Measurements from ENCODE around the gene TMEM225. TPM values are rescaled to one million over a fixed set of nuclear protein-coding genes. Genes with fewer than 3 reads are reported as not detected.

The TMEM225 gene, protein sequence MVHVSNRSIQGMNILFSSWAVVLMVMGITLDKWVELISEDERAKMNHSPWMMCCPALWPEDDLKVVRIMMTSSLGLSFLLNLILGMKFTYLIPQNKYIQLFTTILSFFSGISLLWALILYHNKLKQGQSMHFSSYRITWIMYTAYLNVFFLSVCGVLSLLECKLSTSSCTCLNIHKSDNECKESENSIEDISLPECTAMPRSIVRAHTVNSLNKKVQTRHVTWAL
- total RNA-seq (2022) (not detected in 2 replicates), Bru-seq, nascent RNA (not detected), BruChase-seq, experiment 1, labeled RNA remaining after a 6-hour chase (not detected), BruChase-seq, experiment 2, labeled RNA remaining after a 2-hour chase (not detected)
- long read RNA-seq: 0 reads

DNA sequence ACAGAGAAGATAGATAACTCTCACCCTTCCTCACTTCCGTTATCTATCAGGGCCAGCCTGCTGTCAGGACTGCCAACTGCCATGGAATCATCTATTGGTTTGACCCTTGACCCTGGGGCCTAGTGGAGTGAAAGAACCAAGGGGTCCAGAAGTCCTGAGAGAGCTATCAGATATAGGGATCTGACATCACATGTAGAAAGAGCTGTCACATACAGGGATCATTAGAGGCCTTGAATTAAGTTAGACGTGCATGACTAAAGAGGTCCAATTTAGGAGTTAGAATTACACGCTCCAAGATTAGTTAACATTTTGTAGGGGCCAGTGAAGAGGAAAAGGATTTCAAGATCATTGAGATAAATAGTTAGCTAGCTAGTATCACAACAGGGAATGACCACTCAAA lies at the start of gene TMEM225:
TMEM225 (minus strand) TSS at position 101 of the 400 bp plus-strand sequence. CDS start 245 bp downstream, outside the sequence.
- BruUV-seq (replicated peaks): no TSS peak

DNA sequence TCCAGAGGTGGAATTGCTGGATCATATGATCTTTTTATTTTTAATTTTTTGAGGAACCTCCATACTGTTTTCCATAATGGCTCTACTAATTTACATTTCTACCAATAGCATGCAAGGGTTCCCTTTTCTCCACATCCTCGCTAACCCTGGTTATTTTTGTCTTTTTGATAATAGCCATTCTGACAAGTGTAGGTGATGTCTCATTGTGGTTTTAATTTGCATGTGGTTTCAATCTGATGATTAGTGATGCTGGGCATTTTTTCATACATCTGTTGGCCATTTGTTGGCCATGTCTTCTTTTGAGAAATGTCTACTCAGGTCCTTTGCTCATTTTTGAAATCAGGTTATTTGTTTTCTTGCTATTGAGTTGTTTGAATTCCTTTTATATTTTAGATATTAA lies 38.6 kb upstream of the TMEM225 start:
- no TSS peak for BruUV-seq (replicated peaks)
- CTCF ChIA-PET: no interaction called here
- no peak overlapping the region for H3K4me3 Mint-ChIP-seq (ENCODE audit: unreplicated experiment)

More for the DNA sequence above, at the start of gene TMEM225:
- H3K27ac Mint-ChIP-seq (ENCODE audit: low read depth, unreplicated experiment): no peak within 1 kb of the TSS
- H3K4me3 Mint-ChIP-seq (ENCODE audit: unreplicated experiment): no peak within 1 kb of the TSS
- no peaks in the 10 kb centered on the region for H3K36me3 Mint-ChIP-seq (ENCODE audit: insufficient read depth, unreplicated experiment)
- ChIA-PET POLR2A (no interaction called here), CTCF (no interaction called here)
- H3K4me1 Mint-ChIP-seq (ENCODE audit: insufficient read depth, unreplicated experiment): no peaks in the 10 kb centered on the region
- intact Hi-C loops (cut with micrococcal nuclease): no loop called here
- H3K9me3 Mint-ChIP-seq (ENCODE audit: unreplicated experiment): peaks cover 5% of the 10 kb centered on the region
- TF ChIP-seq, protein P1, sequence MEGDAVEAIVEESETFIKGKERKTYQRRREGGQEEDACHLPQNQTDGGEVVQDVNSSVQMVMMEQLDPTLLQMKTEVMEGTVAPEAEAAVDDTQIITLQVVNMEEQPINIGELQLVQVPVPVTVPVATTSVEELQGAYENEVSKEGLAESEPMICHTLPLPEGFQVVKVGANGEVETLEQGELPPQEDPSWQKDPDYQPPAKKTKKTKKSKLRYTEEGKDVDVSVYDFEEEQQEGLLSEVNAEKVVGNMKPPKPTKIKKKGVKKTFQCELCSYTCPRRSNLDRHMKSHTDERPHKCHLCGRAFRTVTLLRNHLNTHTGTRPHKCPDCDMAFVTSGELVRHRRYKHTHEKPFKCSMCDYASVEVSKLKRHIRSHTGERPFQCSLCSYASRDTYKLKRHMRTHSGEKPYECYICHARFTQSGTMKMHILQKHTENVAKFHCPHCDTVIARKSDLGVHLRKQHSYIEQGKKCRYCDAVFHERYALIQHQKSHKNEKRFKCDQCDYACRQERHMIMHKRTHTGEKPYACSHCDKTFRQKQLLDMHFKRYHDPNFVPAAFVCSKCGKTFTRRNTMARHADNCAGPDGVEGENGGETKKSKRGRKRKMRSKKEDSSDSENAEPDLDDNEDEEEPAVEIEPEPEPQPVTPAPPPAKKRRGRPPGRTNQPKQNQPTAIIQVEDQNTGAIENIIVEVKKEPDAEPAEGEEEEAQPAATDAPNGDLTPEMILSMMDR (IDR thresholded peaks at IDR 0.05; ENCODE audit: unreplicated experiment): no peak
- no peaks in the 10 kb centered on the region for H3K27me3 Mint-ChIP-seq (ENCODE audit: insufficient read depth, unreplicated experiment)
- no peak for DNase-seq (ENCODE audit: unreplicated experiment)

GRCh38 chr11:123920943-123921342 lies 35.5 kb upstream of the TMEM225 start:
- H3K36me3 Mint-ChIP-seq (ENCODE audit: insufficient read depth, unreplicated experiment): no peaks in the 10 kb centered on the region
- H3K9me3 Mint-ChIP-seq (ENCODE audit: unreplicated experiment): no peaks in the 10 kb centered on the region
- H3K4me3 Mint-ChIP-seq (ENCODE audit: unreplicated experiment): no peak overlapping the region
- no TSS peak for BruUV-seq (replicated peaks)
- no peak overlapping the region for H3K27ac Mint-ChIP-seq (ENCODE audit: low read depth, unreplicated experiment)
- TF ChIP-seq, protein P1 (IDR thresholded peaks at IDR 0.05; ENCODE audit: unreplicated experiment): no peak
- intact Hi-C loops (cut with micrococcal nuclease): no loop called here
- POLR2A ChIA-PET: no interaction called here
- DNase-seq (ENCODE audit: unreplicated experiment): no peak
- no peaks in the 10 kb centered on the region for H3K27me3 Mint-ChIP-seq (ENCODE audit: insufficient read depth, unreplicated experiment)
- CTCF ChIA-PET: no interaction called here
- H3K4me1 Mint-ChIP-seq (ENCODE audit: insufficient read depth, unreplicated experiment): no peaks in the 10 kb centered on the region

More for the DNA sequence above, 38.6 kb upstream of the TMEM225 start:
- Mint-ChIP-seq H3K27ac (ENCODE audit: low read depth, unreplicated experiment) (no peak overlapping the region), H3K36me3 (ENCODE audit: insufficient read depth, unreplicated experiment) (no peaks in the 10 kb centered on the region), H3K27me3 (ENCODE audit: insufficient read depth, unreplicated experiment) (no peaks in the 10 kb centered on the region), H3K9me3 (ENCODE audit: unreplicated experiment) (no peaks in the 10 kb centered on the region), H3K4me1 (ENCODE audit: insufficient read depth, unreplicated experiment) (no peaks in the 10 kb centered on the region)
- no peak for DNase-seq (ENCODE audit: unreplicated experiment)
- TF ChIP-seq, protein P1 (IDR thresholded peaks at IDR 0.05; ENCODE audit: unreplicated experiment): no peak
- POLR2A ChIA-PET: no interaction called here
- intact Hi-C loops (cut with micrococcal nuclease): no loop called here

GRCh38 chr11:123905826-123906225 lies 20.4 kb upstream of the TMEM225 start:
- POLR2A ChIA-PET: no interaction called here
- no peaks in the 10 kb centered on the region for H3K36me3 Mint-ChIP-seq (ENCODE audit: insufficient read depth, unreplicated experiment)
- no TSS peak for BruUV-seq (replicated peaks)
- H3K27me3 Mint-ChIP-seq (ENCODE audit: insufficient read depth, unreplicated experiment): no peaks in the 10 kb centered on the region
- H3K27ac Mint-ChIP-seq (ENCODE audit: low read depth, unreplicated experiment): no peak overlapping the region
- H3K9me3 Mint-ChIP-seq (ENCODE audit: unreplicated experiment): no peaks in the 10 kb centered on the region
- intact Hi-C loops (cut with micrococcal nuclease): no loop called here
- CTCF ChIA-PET: no interaction called here
- DNase-seq (ENCODE audit: unreplicated experiment): no peak
- H3K4me1 Mint-ChIP-seq (ENCODE audit: insufficient read depth, unreplicated experiment): no peaks in the 10 kb centered on the region
- TF ChIP-seq, protein P1 (IDR thresholded peaks at IDR 0.05; ENCODE audit: unreplicated experiment): no peak
- no peak overlapping the region for H3K4me3 Mint-ChIP-seq (ENCODE audit: unreplicated experiment)
